Osteocyte (in vitro differentiated cells): ENCODE data around the gene ACTR3. TPM values are rescaled to one million over a fixed set of nuclear protein-coding genes. Genes with fewer than 3 reads are reported as not detected.

Source experiments
- DNase-seq: peaks from one replicate; pipeline ENCODE4 v3.0.0; 2021; ENCODE audit warnings: mixed read lengths; ENCODE audit not compliant: unreplicated experiment; ENCODE audit errors: extremely low spot score
- H3K27ac Mint-ChIP-seq: one replicate; pipeline ENCODE4 v1.8.0; 2021; ENCODE audit warnings: mild to moderate bottlenecking, mixed read lengths; ENCODE audit not compliant: unreplicated experiment
- H3K27me3 Mint-ChIP-seq: one replicate; pipeline ENCODE4 v1.8.0; 2021; ENCODE audit warnings: mixed read lengths; ENCODE audit not compliant: unreplicated experiment
- H3K36me3 Mint-ChIP-seq: one replicate; pipeline ENCODE4 v1.8.0; 2021; ENCODE audit warnings: mixed read lengths; ENCODE audit not compliant: unreplicated experiment
- H3K4me1 Mint-ChIP-seq: one replicate; pipeline ENCODE4 v1.8.0; 2021; ENCODE audit warnings: mixed read lengths; ENCODE audit not compliant: unreplicated experiment
- H3K4me3 Mint-ChIP-seq: one replicate; pipeline ENCODE4 v1.8.0; 2021; ENCODE audit warnings: mild to moderate bottlenecking, moderate library complexity, mixed read lengths; ENCODE audit not compliant: unreplicated experiment
- H3K9me3 Mint-ChIP-seq: one replicate; pipeline ENCODE4 v1.8.0; 2021; ENCODE audit warnings: mixed read lengths; ENCODE audit not compliant: unreplicated experiment
- CTCF ChIP-seq: fragments of 200-600 bp; sonication (generic); IDR thresholded peaks from 2 replicates; pipeline ENCODE4 v1.5.0; 2021; ENCODE audit warnings: antibody characterized with exemption, mild to moderate bottlenecking, moderate library complexity
- total RNA-seq: library from RNA; stranded (reverse); gene quantifications from 2 replicates; pipeline ENCODE4 v1.2.1, GENCODE V29; 2021

The ACTR3 gene
- total RNA-seq, 1 donor from 2014 or later, result 255 TPM

DNA sequence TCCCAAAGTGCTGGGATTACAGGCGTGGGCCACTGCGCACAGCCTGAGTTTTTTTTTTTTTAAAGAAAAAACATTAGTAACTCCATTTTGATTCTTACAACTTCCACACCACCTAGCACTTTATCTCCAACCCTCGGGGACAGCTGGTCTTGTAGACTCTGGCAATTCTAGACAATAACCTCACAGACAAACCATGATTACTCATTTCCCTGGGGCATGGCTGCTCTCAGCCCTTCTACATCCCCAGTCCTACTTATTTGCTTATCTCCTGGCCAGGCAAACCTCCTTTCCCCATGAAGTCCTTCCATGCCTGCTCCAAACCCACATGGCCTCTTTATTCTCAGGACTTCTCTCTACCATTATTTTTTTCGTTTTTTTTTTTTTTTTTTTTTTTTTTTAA, 91.1 kb downstream of the ACTR3 start:
- peaks cover 3% of the 10 kb centered on the region for H3K9me3 Mint-ChIP-seq
- no peak for TF ChIP-seq CTCF
- no peak overlapping the region for H3K27ac Mint-ChIP-seq
- H3K27me3 Mint-ChIP-seq, result no peaks in the 10 kb centered on the region
- no peak overlapping the region for H3K4me3 Mint-ChIP-seq
- peaks cover 13% of the 10 kb centered on the region for H3K4me1 Mint-ChIP-seq
- no peak for DNase-seq
- peaks cover 3% of the 10 kb centered on the region for H3K36me3 Mint-ChIP-seq

DNA sequence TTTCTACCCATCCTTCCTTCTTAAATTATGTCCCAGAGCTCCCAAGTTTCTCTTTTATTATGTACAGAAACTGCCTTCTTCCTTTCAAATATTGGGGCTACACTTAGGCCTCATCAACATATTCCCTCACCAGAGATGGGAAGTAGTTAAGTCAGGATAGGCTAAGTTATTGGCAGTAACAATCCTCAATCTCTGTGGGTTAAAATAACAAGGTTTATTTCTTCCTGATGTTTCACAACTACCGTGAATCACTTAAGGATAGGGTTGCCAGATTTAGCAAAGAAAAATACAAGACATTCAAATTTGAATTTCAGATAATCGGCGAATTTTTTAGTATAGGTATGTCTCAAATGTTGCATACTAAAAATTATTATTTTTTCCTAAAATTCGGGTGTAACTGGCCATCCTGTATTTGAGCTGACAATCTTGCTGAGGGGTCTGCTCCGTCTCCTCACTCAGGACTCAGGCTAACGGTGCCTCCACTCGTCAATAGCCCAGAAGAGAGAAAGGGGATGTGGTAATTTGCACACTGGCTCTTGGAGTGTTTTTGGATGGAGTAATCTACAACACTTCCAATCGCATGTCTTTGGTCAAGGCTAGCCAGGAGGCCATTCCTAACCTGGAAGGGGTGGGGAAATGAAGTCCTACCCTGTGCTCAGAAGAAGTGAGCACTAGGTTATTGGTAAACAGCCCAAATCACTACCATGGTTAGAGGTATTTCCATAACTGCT, 91.7 kb downstream of the ACTR3 start:
- Mint-ChIP-seq H3K36me3 (peaks cover 3% of the 10 kb centered on the region), H3K4me1 (peaks cover 11% of the 10 kb centered on the region)
- DNase-seq, result no peak

DNA sequence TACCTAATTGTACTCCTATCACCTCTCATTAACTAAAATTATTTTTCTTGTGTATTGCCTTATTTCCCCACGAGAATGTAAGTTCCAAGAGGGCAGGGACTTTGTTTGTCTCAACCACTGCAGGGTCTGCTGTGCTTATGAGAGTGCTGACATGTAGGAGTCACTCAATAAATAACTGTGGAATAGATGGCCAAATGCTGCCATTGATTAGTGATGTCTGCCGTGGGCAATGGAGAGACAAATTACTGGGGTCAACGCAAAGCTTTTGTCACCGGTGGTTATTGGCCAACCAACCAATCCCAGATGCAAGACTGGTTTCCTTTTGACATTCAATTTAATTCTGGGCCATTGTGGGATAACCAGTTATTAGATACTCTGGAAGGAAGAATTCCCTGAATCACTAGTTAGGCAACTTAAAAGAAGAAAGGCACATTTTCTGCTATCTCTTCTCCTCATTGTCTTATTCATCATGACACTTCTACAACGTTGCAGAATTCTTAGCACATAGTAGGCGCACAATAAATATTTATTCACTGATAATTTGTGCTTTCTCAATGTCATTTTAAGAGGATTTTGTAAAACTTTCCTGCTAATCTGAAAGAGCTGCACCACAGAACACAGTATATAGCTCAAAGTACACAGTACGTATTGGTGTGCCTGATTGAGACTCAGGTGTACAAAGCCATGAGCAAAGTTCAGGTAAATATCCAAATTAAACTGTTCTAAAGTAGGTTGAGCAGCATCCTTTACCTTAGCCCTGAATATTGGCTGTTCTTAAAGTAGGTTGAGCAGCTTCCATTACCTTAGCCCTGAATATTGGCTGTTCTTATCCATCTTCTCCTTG, 95.9 kb downstream of the ACTR3 start:
- Mint-ChIP-seq H3K9me3 (no peaks in the 10 kb centered on the region), H3K36me3 (peaks cover 2% of the 10 kb centered on the region), H3K27ac (no peak overlapping the region), H3K4me1 (peaks cover 5% of the 10 kb centered on the region), H3K4me3 (no peak overlapping the region), H3K27me3 (no peaks in the 10 kb centered on the region)
- TF ChIP-seq CTCF, result no peak
- no peak for DNase-seq

More for the DNA sequence above, 91.7 kb downstream of the ACTR3 start:
- peaks cover 3% of the 10 kb centered on the region for H3K9me3 Mint-ChIP-seq
- H3K27ac Mint-ChIP-seq, result no peak overlapping the region
- no peak for TF ChIP-seq CTCF
- no peak overlapping the region for H3K4me3 Mint-ChIP-seq
- H3K27me3 Mint-ChIP-seq, result no peaks in the 10 kb centered on the region

GRCh38 chr2:113986762-113987290, 96.9 kb downstream of the ACTR3 start:
- H3K27ac Mint-ChIP-seq, result no peak overlapping the region
- no peaks in the 10 kb centered on the region for H3K27me3 Mint-ChIP-seq
- no peaks in the 10 kb centered on the region for H3K9me3 Mint-ChIP-seq
- H3K4me3 Mint-ChIP-seq, result no peak overlapping the region
- no peak for TF ChIP-seq CTCF
- DNase-seq, result no peak
- no peaks in the 10 kb centered on the region for H3K36me3 Mint-ChIP-seq
- no peaks in the 10 kb centered on the region for H3K4me1 Mint-ChIP-seq

- H3K9me3 Mint-ChIP-seq, result no peaks in the 10 kb centered on the region
- no peaks in the 10 kb centered on the region for H3K4me1 Mint-ChIP-seq
- H3K27ac Mint-ChIP-seq, result no peak overlapping the region
- TF ChIP-seq CTCF, result no peak
- peaks cover 2% of the 10 kb centered on the region for H3K36me3 Mint-ChIP-seq
- H3K4me3 Mint-ChIP-seq, result no peak overlapping the region
- DNase-seq, result no peak
- H3K27me3 Mint-ChIP-seq, result no peaks in the 10 kb centered on the region
Observed at GRCh38 chr2:113992090-113992489, 102.2 kb downstream of the ACTR3 start.
